ENCODE results near the gene ANO2.
A peak's percentile ranks its signal among the peaks of the same experiment; 100 is the strongest.

ANO2 gene

DNA sequence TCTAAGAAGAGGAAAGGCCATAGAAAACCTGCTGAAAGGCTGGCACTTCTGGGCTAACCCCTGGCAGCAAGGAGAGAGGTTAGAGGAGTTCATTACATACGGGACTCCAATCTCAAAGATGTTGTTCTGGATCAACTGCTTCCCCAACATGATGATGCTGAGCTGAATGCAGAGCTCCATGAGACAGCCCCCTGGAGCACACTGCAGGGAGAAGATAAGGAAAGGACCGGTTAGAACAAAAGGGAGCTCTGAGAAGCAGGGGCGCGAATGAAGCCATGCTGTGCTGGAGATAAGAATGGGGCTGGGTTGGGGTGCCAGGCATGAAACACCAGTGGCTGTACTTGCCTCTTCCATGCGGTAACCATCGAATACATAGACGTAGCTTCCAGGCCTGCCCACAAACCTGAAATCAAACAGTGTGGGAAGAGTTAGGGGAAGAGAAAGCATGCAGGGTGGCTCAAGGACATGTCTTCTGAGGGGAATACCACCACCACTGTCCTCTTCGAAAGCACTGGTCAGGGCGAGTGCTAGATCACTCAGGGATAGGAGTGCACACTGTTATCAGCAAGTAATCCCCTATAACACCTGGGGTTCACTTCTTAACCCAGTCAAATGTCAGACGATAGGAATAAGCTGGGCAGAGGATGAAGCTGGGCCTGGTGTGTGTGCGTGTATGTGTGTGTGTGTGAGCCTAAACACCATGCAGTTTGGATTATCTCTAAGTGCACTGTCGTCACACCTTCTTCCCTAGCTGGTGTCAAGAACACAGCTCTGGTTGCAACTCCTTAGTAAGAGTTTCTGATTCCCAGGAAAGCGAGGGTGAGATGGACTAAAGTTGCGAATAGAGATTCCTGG, 332.3 kb downstream of the ANO2 start:
- DNase-seq: no peak

DNA sequence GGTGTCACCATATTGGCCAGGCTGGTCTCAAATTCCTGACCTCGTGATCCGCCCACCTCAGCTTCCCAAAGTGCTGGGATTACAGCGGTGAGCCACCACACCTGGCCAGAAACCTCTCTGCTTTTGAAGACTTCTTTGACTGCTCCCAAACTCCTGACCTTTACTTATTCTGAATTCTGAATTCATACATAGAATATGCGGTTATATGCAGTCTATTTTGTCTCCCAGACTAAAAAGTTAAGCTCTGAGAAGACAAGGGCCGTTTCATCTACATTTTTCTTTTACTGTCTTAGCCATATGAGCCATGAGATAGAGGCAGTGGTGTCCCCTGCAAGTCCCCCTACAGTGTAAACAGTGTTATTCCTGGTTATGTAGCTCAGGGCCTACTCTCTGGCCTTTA, 333.9 kb downstream of the ANO2 start:
- no peak for DNase-seq

DNA sequence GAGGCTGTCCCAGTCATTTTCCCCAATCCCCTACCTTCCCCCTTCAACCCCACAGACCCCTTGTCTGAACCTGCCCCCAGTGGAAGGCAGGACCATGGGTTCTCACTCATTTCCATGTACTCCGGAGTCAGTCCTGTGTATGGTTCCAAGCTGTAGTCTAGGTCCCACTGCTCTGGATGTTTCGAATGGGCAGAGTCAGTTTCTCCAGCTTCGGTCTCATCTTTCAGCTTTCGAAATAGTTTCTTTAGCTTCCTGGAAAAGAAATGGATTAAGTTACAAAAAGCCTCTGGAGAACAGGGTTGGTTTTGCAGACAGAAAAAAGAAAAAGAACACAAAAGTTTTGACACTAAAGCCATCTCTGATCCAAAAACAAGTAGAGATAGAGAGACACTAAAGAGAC, 345.7 kb downstream of the ANO2 start:
- no peak for DNase-seq

DNA sequence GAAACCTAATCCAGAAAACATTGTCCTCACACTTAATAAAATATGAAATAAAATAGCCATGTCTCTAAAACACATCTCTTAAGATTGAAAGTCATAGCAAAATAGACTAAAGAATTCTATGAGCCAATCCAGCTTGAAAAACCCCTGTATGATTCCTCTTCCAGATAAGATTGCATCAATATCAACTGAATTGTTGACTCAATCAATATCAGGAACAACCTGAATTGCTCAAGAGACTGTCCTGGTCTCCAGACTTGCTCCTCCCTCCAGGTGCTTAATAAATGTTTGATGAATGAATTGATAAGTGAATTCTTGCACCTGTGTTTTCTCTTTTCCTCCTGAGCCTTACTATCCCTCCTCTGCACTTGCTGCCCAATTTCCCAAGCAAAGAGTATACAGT, 351.1 kb downstream of the ANO2 start:
- no peak for DNase-seq

DNA sequence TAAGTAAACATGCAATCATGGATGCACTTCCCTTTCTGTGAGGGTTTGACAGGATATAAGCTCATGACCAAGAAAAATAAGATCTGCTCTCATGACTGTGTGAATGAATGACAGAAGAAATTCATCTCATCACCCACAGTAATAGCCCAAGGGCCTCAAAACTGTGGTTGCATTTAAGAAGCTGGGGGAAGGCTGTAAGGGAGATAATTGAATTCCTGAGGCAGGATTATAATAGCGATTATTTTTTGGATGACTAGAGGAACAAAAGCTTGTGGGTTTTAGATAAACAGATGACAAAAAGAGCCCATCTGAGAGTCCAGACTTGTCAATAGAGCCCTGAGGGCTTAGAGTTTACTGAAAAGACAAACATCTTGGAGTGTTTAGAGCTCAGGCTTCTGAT, 352.0 kb downstream of the ANO2 start:
- DNase-seq: no peak

DNA sequence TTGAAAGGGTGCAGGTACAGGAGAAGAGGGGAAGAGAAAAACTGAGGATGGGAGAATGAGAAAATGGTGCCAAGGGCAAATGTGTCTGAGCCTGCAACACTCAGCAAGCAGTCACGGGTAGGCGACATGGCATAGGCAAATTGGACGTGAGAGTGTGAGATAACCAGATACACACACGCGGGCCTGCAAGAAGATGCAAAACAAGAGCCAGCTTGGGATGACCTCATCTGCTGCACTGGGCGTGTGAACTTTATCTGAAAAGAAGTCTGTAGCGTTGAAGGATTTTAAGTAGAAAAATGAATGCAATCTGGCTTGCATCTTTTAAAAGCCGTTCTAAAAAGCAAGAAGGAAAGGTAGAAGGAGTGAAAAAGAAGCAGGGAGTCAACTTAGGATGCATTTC, 352.7 kb downstream of the ANO2 start:
- DNase-seq: no peak

DNA sequence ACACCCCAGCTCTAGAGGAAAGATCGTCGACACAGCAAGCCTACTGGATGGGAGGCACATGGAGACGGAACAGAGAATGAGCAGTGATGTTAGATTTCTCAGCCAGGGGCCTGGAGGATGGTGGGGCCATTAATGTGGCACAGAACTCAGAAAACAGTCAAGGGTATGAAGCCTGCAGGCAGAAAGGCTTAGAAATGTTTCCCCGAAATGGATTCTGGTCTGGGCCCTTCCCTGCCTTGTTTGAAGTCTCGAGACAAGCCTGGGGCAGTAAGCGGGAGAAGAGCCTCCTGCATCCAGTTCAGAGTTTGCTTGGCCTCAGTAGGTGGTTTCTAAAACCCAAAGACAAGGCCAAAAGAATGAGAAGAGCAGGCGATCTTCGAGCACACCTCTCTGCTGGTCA, 354.7 kb downstream of the ANO2 start:
- DNase-seq: no peak

DNA sequence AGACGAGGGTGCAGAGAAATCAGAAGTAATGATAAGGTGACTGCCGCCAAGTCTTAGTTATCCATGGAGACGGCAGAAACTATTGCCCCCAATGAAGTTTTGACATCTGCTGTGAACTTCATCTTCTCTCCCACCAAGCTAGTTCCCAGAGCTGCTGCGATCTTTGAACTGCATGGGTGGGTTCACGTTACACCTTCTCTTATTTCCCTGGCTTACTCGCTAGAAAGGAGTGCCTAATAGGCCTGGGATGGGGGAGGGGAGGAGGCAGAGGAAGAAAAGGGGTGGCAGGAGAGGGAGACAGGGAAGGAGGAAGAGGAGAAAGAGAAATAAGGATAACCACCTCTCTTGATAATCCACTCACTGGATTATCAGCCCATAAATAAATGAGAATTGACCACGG, 356.0 kb downstream of the ANO2 start:
- DNase-seq: no peak

DNA sequence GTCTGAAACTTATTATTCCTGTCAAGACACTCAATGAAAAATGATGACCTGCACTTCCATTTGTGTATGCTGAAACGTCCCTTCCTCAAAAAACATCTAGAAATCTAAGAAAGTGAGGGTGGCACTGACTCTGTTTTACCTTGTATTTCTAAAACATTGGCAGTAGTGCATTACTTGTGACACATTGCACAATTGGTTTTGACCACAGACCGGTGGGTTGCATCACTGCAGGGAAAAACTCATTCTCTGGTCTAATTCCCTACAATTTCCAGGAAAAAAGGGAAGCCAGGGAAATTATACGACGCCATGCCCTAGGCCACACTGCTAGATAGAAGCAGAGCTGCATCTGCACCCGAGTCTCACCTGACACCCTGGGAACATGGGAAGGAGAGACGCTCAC, 356.5 kb downstream of the ANO2 start:
- DNase-seq: no peak

DNA sequence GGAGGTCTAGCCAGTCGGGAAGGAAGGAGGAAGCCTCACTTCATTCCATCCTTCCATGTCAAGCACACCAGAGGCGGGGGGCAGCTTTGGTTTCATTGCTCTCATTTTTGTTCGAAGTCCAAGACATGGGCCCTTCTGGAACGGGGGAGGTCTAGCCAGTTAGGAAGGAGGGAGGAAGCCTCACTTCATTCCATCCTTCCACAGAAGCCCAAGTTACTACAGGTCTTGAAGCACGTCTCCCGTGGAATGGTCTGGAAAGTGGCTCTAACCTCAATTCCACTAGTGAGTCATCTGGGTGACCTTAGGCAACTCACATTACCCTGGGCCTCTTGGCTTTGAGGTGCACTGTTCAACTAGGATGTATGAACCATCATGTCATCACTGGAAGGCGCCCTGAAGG, 356.9 kb downstream of the ANO2 start:
- DNase-seq: no peak

DNA sequence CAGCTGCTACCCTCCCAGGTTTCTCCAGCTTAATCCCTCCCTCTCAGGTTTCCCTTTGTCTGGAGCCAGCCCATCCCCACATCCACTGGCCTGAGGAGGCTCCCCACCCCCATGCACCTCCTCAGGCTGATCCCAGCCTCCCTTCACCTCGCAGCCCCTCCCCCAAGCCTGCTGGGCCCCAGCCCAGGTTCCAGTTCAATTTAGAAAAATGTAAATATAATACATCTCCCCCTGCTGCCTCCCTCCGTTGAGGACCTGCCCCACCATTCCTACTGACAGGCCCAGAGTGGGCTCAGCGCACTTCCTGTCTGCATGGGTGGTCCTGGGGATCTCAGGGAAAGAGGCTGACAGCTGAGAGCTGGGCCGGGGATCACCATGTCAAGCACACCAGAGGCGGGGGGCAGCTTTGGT, 357.3 kb downstream of the ANO2 start:
- DNase-seq: peak; percentile 21

DNA sequence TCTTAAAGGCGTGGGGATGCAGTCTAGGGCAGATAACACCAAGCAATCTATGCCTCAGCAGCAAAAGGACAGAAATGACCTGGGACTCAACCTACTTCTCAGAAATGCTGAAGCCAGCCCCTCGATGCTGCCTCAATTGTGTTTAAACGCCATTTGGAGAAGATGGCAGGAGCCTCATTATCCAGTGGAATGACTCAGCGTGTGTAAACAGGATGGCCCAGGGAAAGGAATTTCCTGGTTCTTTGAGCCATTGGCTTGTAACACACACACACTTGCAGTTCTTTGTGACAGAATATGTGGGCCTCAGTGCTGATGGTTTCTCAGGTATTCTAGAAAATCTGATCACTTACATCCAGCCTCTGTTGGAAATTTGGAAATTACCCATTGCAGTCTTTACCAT, 358.9 kb downstream of the ANO2 start:
- no peak for DNase-seq

DNA sequence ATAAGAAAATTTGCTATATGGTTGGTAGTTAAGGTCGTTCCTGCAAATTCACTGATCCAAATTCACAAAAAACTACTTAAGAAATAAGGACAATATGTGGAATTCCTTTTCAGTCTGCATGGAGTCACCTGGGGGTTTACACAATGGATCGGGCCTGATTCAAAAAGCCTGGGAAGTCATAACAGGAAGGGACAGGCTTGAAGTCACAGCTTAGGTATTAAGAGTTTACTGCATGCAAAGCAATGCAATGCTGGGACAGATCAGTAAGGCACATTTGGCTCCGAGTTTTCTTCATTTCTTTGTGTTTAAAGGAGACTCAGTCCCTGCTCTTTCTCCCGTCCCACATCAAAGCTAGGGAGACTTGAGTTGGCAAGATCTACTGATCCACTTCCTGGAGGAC, 359.9 kb downstream of the ANO2 start:
- DNase-seq: no peak

DNA sequence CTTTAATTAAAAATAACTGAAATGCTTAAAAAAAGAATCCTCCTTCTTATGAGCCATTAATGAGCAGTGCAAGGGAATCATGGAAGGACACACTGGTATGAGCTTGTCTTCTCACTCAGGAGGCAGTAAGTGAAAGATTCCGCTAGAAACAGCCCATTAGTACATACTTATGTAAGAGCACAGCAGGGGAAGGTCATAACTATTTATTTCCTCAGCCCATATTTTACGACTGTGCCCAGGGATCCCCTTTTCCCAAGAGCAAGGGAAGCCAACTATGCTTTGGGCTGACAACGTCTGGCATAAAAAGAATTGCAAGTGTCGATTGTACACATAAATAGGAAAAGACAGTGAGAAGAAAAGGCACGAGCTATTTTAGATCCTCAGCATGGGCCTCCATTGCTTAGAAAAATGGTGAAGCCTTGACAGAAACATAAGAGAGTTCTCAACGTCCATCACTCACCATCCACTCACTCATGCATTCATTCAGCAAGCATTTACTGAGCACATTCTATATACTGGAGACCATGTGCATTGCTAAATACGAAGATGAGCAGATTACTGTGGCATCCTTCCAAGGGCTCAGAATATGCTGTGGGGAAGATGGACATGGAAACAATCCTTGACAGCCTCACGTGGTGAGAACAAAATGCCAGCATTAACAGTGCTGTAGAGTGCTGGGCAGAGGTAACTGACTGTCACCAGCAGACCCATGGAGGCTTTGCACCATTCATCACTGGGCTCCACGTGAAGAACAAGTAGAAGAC, 360.5 kb downstream of the ANO2 start:
- no peak for DNase-seq

DNA sequence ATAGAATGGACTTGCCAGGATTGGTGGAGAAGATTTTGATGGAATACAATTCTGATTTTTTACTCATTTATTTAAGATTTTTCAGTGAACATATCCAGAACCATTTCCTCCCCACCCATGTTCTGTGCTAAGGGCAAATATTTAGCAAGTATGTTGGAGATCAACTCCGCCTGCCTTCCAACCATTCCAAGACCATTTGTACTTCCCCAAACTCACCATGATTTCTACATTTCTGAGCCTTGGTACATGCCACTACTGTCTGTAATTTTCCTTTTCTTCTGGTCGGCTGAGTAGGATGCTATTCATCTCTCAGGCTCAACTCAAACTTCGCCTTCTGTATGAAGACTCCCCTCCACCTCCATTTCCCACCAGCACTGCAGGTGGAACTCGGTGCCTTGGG, 362.5 kb downstream of the ANO2 start:
- DNase-seq: no peak

DNA sequence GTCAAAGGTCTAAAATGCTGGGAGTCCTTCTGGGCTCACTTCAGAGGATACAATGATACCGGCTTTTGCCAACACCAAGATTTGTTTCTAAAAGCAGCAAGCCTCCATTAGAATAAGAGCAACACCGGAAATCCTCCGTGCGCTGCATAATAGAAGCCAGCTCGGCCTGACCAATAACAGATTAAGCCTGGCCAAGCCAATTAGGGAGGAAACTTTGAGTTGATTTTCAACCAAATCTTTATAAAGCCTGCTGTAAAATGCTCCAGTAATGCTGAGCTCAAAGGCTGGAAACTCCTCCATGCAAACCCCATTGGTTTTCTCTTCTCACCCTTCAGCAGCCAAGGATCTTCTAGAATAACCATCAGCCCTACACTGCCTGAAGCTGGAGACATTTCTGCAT, 363.0 kb downstream of the ANO2 start:
- DNase-seq: no peak

DNA sequence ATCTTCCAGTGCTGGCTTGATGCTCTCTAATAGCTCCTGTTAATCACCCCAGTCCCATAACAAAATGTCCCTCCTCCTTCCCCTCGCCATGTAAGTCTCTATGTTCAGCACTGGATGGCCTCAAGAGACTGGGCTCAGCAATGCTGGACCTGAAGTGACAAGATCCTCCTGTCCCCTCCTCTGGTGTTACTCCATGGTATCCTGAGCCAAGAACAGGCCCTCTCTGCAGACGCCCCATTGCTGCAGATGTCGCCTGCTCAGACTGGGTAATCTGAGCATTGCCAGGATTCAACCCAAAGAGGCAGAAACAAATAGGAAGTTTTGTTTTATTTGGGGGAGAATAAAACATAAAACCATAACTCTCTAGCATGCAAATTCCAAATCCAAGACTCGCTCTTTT, 363.4 kb downstream of the ANO2 start:
- DNase-seq: no peak

DNA sequence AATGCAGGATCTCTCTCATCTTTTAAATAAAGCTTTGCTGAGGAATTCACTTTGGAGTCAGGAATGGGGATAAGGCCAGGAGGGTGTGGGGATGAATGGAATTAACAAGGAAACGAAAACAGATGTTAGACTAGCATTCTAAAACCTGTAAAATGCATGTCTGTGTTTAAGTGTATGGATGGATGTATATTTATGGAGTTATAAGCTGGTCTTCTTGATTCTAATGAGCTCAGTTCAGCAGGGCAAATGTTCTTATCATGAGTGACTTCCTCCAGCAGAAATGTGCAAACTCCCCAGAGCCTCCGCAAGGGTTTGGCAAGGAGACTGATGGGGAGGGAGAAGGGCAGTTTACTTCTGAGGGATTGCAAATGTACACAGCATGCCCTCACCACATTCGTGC, 364.0 kb downstream of the ANO2 start:
- DNase-seq: no peak

DNA sequence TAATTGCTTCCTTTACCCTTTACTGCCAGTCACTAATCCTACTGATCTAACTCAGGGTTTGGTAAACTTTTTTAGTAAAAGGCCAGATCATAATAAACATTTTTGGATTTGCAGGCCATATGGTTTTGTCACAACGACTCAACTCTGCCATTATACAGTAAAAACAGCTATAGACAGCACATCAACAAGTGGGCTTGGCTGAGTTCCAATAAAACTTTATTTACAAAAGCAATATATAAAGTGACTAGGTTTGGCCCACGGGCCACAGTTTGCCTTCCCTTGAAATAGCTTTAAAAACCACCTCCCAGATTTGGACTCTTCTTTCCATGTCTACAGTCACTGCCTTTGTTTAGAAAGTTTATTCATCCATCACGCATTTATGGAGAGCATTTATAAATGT, 366.3 kb downstream of the ANO2 start:
- DNase-seq: no peak

DNA sequence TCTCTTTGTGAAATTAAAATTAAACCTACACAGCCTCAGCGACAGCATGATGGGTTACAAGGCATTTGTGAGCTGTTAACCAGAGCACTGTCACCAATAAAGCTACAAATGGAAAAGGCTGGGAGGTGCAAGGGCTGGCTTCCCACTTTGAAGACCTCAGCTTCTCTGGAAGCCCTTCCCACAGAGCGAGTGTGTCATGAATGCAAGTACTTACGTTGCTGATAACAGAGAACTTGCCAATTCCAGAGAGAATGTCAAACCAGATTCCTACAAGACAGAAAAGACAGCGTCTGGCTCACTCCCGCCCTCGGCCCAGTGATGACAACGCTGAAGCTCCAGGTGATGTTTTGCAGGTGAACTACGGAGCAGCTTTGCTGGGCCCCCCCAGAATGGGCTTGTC, 367.3 kb downstream of the ANO2 start:
- DNase-seq: no peak

DNA sequence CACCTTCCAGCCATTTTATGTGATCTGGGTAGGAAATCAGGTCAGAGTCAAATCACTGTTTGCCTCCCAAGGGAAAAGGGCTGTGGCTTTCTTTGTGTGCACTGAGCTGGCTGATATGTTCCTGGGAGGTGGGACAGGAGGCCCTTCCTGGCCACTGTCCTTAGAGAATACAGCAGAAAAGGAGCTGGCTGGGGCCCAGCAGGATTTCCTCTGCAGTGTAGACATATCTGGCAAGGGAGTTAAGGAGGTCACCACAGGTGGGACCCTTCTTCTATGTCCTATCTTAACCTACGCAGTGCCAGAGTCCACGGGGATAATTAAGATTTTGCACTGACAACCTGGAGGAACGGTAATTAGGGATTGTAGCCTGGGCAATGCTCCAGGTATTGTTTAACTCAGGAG, 367.8 kb downstream of the ANO2 start:
- DNase-seq: no peak

DNA sequence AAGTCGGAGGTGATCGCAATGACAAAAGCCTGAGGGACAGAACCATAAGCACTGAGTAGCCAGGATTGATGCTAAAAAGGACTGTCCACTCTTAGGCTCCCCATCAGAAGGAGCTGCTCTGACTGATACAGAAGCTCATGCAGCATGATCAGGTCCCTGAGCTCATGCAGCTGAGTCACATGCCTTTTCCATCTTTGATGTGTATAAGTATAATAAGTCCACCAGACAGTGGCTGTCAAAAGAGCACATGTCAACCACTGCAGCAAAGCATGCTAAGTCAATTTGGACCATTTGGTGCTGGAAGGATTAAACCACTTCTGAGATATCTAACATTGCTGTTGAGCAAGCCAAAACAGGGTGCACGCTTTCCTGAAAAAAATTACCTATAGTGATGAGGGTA, 369.1 kb downstream of the ANO2 start:
- no peak for DNase-seq

DNA sequence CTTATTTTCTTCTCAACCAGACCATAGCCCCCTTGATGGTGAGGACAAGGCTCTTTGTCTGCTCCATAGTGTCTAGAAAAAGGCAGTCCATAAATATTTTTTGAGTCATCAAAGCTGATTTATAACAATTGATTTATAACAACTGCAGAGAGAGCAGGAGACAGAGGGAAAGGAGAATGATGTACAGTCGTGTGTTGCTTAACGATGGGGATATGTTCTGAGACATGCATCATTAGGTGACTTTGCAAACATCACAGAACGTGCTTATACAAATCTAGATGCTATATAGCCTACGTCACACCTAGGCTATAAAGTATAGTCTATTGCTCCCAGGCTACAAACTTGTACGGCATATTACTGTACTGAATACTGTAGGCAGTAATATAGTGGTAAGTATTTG, 369.8 kb downstream of the ANO2 start:
- DNase-seq: no peak

DNA sequence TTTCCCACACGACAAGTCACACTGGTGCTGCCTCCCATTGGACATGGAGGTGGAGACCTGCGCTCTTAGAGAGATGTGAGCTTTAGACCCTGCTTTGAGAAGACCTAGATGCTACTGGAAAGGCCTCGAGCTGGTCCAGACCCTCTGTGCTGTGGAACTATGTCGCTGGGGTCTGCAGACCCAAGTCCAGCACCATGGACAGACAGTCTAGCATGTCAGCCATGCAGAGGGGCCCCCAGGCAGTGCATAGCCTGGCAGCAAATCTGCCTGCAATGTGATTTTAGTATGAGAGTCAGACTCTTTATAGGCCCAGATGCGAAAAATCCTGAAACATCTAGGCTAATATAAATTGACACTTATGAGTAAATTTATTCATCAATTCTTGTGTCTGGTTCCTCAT, 371.7 kb downstream of the ANO2 start:
- no peak for DNase-seq

DNA sequence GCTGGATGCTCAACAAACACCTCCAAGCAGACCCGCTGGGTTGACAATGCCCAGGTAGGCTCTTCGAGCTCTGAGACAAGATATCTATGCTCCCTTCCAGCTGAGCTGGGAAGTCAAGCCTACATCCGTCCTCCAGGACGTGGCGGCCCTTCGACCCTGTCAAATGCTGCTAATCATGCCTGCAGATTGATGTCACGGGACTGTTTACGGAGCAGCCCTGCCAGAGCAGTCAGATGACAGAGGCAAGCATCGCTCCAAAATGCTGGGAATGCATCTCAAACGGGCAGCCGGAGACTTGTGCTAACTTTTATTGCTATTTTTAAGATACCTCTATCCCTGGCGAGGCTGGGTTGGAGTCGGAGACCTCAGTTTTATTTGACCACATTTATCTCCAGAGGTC, 373.9 kb downstream of the ANO2 start:
- DNase-seq: no peak

Data from NCI-H524 treated with DMSO at 0.1 percent for 48 hours (cell line).